HG03060 (cell line): ENCODE data around the gene BAHCC1.

Source experiments
- ATAC-seq: cut with Tn5 transposase; IDR thresholded peaks from one replicate; pipeline ENCODE4 v1.9.1; 2021; ENCODE audit warnings: low read depth, moderate number of reproducible peaks; ENCODE audit not compliant: unreplicated experiment

Gene BAHCC1

DNA sequence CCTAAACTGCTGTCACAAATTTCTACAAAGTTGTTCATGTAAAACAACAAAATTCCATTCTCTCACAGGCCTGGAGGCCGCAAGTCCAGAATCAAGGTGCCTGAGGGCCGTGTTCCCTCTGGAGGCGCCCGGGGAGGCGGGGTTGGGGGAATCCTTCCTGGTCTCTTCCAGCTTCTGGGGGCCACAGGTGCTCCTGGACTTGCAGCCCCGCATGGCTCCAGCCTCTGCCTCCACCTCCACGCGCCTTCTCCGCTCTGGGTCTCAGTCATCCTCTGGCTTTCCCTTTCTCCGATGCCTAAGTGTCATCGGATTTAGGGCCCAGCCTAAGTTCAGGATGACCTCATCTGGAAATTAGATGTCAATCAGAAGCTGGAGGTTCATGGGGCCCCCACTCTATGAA lies 28.6 kb upstream of the BAHCC1 start:
- ATAC-seq: no peak

- ATAC-seq: no peak
Measured at GRCh38 chr17:81367171-81367570, 28.1 kb upstream of the BAHCC1 start.

- ATAC-seq: no peak
Measured at GRCh38 chr17:81368161-81369022, 26.9 kb upstream of the BAHCC1 start.

GRCh38 chr17:81370294-81370693 lies 25.0 kb upstream of the BAHCC1 start:
- ATAC-seq: no peak

DNA sequence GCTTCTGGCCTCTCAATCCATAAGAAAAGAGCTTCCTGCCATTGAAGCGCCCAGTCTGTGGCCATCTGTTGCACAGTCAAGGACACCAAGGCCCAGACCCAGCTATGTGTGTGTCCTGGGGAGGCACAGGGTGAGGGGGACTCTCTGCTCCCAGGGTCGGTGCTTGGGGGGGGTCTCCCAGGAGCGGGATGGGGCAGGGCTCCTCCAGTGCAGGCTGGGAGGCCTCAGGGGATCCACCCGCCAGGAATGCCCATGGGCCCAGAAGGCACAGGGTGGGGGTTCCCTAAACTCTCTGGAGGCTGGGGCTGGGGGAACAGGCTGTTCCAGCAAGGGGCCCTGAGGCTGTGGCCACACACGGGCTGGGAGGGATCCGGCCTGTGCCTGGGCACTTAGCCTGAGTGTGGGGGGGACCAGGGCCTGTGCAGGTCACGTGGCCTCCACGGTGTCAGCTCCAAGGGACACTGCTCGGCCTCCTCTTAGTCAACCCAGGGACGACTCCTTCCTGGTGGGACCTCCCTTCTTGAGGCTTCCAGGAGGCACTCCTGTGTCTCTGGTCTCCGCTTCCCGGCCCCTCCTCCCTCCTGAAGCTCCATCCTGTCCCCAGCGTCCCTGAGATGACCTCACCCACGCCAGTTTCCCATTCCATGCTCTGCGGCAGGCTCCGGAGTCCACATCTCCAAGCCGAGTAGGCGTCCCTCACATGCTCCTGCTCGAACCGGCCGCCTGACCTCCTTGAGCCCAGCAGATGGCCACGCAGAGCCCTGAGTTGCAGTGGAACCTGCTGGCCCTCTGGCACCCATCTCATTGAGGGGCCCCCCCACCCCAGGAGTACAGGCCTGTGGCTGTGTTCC lies 23.1 kb upstream of the BAHCC1 start:
- ATAC-seq: no peak

DNA sequence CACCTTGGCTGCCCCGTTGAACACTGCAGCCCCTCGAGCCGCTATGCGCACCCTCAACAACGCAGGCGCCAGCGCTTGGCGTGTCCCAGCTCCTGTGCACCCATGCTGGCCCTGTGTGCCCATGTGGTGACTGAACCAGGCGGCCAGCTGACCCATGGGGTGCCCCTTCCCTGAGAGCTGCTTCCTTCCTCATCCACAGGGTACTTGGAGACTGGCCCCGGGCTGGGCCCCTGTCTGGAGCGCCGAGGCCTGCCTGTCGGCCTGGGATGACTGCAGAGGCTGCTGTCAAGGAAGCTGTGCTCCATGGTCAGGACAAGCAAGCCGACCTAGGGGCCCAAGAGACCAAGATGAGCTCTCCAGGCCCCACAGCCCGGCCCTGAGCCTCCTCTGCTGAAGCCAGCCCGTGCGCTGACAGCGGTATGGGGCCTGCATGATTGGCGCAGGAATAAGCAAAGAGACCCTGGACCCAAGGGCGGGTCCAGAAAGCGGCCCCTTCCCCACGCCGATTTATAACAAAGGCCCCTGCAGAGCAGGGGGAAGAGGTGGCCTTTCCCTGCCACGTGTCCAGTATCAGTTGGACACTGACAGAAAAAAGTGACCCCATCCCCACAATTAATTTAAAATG lies 21.6 kb upstream of the BAHCC1 start:
- ATAC-seq: no peak

- ATAC-seq: no peak
Measured at GRCh38 chr17:81374890-81375289, 20.4 kb upstream of the BAHCC1 start.

DNA sequence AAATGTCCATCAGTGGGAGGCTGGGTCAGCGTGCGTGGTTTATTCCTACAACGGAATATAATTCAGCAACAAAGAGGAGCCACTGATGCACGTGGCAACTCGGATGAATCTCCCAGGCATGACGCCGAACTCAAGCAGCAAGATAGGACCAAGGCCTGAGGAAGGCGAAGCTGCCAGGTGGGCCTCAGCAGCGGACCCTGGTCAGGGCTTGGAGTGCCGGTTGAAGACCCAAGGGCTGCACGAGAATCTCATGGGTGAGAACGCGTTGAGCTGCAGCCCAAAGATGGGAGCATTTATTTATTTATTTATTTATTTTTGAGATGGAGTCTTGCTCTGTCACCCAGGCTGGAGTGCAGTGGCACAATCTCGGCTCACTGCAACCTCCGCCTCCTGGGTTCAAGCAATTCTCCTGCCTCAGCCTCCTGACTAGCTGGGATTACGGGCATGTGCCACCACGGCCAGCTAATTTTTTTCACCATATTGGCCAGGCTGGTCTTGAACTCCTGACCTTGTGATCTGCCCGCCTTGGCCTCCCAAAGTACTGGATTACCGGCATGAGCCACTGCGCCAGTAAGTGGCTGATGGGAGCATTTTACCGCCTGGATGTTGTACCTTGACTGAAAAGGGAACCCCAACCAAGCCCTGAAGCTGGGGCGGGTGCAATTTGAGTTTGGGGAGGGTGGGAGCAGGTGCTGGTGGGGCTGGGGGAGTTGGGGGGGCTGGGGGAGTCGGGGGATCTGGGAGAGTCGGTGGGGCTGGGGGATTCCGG lies 18.1 kb upstream of the BAHCC1 start:
- ATAC-seq: no peak

DNA sequence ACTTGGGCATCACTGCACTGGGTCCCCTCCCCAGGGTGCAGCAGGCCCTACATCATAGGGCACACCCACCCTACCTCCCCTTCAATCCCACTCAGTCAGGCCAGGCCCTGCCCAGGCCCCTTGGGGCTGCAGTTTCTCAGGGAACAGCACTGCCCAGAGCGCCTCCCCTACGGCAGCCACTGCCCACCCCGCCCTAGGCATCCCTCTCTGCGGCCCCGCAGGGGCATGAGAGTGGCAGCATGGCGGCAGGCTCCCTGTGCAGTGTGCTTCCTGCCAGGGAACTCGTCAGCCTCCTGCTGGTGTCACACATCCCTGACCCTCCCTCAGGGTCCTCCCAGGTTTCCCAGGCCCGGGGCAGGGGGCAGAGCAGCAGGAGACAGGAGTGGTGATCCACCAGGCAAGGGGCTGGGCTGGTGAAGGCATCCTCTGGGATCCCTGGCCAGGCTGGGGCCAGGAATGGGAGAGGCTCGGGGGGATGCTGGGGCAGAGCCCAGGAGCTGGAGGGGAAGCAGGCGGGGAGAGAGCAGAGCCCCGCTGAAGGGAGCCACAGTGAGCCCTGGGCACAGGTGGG lies 16.2 kb upstream of the BAHCC1 start:
- no peak for ATAC-seq

DNA sequence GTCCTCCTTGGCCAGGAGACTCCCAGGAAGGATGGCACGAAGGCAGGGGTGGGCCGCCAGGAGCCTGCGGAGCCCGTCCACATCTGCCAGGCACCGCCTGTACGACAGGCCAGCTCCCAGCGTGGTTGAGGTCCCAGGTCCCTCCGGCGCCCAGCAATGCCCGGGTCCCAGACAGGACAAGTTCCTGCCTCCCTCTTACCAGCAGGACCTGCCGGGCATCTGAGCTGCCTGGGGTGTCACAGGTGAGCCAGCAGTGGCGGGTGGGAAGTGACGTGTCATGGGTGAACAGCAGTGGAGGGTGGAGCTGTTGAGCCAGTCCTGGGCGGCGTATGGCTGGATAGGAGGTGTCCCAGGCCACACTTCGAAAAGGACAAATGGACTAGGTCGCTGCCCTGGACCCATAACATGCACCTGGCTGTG lies 15.7 kb upstream of the BAHCC1 start:
- ATAC-seq: no peak

DNA sequence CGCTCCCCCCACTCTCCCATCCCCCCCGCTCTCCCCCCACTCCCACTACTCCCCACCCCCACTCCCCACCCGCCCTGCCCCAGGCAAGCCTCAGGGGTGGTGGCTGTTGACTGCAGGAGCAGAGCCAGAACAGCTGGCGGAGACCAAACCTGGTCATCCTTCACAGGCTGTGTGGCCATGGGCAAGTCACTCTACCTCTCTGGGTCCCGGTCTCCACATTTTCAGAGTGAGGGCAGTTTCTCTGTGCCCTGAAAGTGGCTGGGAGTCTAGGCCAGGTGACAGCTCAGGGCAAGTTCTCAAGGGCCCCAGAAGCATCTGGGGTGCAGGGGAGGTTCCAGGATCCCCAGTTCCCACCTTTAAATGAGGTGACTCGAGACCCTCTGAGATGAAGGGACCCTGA lies 15.1 kb upstream of the BAHCC1 start:
- ATAC-seq: no peak

DNA sequence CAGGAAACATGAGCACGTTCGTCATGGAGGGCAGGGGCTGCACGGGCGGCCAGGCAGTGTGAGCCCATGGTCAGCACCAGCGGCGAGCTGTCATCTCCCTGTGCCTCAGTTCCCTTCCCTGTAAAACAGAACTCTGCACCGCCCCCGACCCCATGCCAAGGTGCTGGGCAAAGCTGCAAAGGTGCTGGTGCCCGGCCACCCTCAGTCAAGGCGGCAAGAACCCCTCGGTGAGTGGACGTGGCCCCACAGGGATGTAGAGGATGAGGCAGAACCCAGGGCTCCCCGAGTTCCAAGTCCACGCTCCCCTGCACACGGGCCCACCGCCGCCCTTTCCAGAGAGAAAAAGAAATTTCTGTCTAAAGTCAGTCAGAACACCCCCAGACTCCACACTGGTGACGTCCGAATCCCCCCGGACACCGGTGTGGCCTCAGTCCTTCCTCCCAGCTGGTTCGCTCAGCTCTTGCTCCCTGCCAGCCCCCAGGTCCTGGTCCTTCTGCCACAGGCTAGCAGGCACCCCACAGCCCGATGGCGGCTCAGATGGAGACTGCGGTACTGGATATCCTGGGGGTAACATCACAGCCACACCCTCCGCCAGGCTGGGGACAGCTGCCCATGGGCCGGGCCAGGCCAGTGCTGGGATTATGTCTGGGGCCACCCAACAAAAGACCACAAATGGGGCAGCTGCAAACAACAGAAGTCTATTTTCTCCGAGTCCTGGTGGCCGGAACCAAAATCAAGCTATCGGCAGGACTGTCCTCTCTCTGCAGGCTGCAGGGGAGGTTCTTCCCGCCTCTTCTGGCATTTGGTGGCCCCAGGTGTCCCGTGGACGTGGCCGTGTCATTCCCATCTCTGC lies 14.4 kb upstream of the BAHCC1 start:
- ATAC-seq: no peak

GRCh38 chr17:81381632-81382577 lies 13.4 kb upstream of the BAHCC1 start:
- ATAC-seq: no peak

GRCh38 chr17:81382851-81383250 lies 12.4 kb upstream of the BAHCC1 start:
- ATAC-seq: no peak

DNA sequence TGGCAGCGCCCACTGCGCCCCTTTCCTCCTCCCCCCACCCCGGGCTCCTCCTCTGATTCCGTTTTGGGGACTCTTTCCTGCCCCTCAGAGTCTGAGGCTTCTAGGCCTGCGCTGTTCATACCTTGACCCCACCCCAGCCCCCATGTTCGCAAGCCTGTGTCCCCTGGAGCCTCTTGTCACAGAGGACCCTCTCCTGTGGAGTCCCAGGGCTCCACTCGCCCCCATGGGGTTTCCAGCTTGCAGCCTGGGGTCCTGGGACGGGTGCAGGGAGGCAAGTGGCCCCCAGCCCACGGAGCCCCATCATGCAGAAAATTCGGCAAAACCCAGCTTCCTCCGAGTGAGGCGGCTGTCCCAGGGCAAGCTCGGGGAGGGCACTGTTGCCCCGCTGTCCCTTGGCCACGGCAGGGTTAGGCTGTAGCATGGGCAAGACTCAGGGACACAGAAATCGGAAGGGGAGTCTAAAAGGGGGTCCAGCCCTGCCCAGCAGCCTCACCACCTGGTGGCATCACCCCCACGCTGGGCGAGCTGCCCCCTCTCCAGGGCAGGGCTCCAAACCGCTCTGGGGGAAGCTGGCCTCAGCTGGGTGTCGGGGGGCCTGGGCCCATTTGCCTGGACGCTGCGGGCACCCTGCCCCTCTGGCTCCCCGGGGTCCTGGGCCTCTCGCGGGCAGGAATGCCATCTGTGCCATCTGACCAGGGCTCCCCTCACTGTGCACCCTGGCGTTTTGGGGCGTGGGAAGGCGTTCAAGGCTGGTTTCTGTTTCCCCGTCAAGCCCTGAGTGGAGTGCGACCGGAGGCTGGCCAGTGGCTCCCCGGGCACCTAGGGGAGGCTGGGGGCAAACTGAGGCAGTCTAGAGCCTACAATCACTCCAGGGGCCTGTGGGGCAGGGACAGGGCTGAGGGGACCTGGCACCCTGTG lies 11.5 kb upstream of the BAHCC1 start:
- no peak for ATAC-seq

GRCh38 chr17:81384929-81385319 lies 10.3 kb upstream of the BAHCC1 start:
- ATAC-seq: no peak
